Astrocyte of the spinal cord (primary cell): ENCODE results near the gene POLR1E.

Experiments
- DNase-seq: peaks from one replicate; pipeline ENCODE4 v3.0.0; 2011; ENCODE audit warnings: low read depth, low spot score
- H3K4me3 ChIP-seq: 2 replicates; pipeline ENCODE4 v1.5.1; 2011; ENCODE audit warnings: low read depth, mild to moderate bottlenecking, low read length, moderate library complexity
- CTCF ChIP-seq: IDR thresholded peaks from 2 replicates; pipeline ENCODE4 v1.5.1; 2012; ENCODE audit warnings: low read depth, mild to moderate bottlenecking, low read length, inconsistent platforms
- in situ Hi-C: cut with HindIII; loops from 2 replicates; pipeline ENCODE4 v1.10.0; 2017; ENCODE audit warnings: low sequenced_read_pairs

Gene POLR1E

GRCh38 chr9:37515620-37516258 is 30.0 kb downstream of the POLR1E start:
- no peak for DNase-seq
- in situ Hi-C loops: no loop called here
- H3K4me3 ChIP-seq: no peak overlapping the region
- TF ChIP-seq CTCF: no peak

- no peak overlapping the region for H3K4me3 ChIP-seq
- no peak for DNase-seq
- in situ Hi-C loops: no loop called here
- no peak for TF ChIP-seq CTCF
These were observed 32.2 kb downstream of the POLR1E start for GRCh38 chr9:37517923-37518322.

- in situ Hi-C loops: no loop called here
These were observed 34.9 kb downstream of the POLR1E start for GRCh38 chr9:37520641-37521040.

GRCh38 chr9:37521111-37521510 is 35.4 kb downstream of the POLR1E start:
- in situ Hi-C loops: no loop called here
- no peak for TF ChIP-seq CTCF
- no peak for DNase-seq
- H3K4me3 ChIP-seq: no peak overlapping the region

More at GRCh38 chr9:37520641-37521040, 34.9 kb downstream of the POLR1E start:
- no peak overlapping the region for H3K4me3 ChIP-seq
- no peak for DNase-seq
- no peak for TF ChIP-seq CTCF

GRCh38 chr9:37522971-37523370 is 37.2 kb downstream of the POLR1E start:
- in situ Hi-C loops: no loop called here
- H3K4me3 ChIP-seq: no peak overlapping the region
- DNase-seq: no peak
- no peak for TF ChIP-seq CTCF

- no peak overlapping the region for H3K4me3 ChIP-seq
- DNase-seq: no peak
- in situ Hi-C loops: no loop called here
- TF ChIP-seq CTCF: no peak
These were observed 38.2 kb downstream of the POLR1E start for GRCh38 chr9:37523916-37524315.
